ENCODE measurements around the gene FYCO1.
"Not testable (repeated sequence)": the region's sequence is repeated elsewhere in the genome, so short reads cannot be mapped to it uniquely, and the experiment has no call there.

The FYCO1 gene

GRCh38 chr3:46001178-46001577 is 5.6 kb upstream of the FYCO1 start:
- Histone ChIP-seq H2BK12ac (ENCODE audit: low read length) (no peak overlapping the region), H4K91ac (ENCODE audit: low read depth, low read length, poor library complexity) (no peak overlapping the region), H2AFZ (ENCODE audit: low read length) (no peak overlapping the region), H3K36me3 (replicated peaks in 1 of 2; ENCODE audit: control insufficient read depth in 2 of 2, insufficient read depth in 2 of 2, low read length in 2 of 2) (no peaks in the 10 kb centered on the region), H3K27me3 (ENCODE audit: control insufficient read depth in 3 of 3, insufficient read depth in 3 of 3, low read depth in 1 of 3, low read length in 3 of 3) (peaks cover 0 to 52% (median 0%) of the 10 kb centered on the region in 3 experiments), H3K9me3 (replicated peaks in 1 of 2; ENCODE audit: control insufficient read depth in 2 of 2, insufficient read depth in 1 of 2, low read depth in 1 of 2, low read length in 2 of 2) (no peaks in the 10 kb centered on the region), H2BK5ac (ENCODE audit: low read length) (no peak overlapping the region), H4K8ac (ENCODE audit: low read depth, low read length) (no peak overlapping the region), H3K9ac (ENCODE audit: low read depth, low read length, poor library complexity) (no peak overlapping the region), H3K4me1 (ENCODE audit: control insufficient read depth in 2 of 2, insufficient read depth in 1 of 2, low read depth in 1 of 2, low read length in 2 of 2) (peaks cover 0 to under 1% of the 10 kb centered on the region in 2 donors), H3K14ac (ENCODE audit: low read length) (no peak overlapping the region), H3K4me3 (ENCODE audit: low read length in 2 of 2) (no peak overlapping the region), H3K4me2 (ENCODE audit: insufficient read depth, low read length, poor library complexity, severe bottlenecking) (no peak overlapping the region), H3K23ac (ENCODE audit: low read depth, low read length, poor library complexity) (no peak overlapping the region), H2BK120ac (ENCODE audit: low read depth, low read length) (no peak overlapping the region), H3K79me1 (ENCODE audit: low read depth, low read length) (no peaks in the 10 kb centered on the region), H3K4ac (ENCODE audit: low read length) (no peak overlapping the region), H2AK5ac (ENCODE audit: low read depth, low read length) (no peak overlapping the region), H3K27ac (replicated peaks; ENCODE audit: low read length) (no peak overlapping the region), H3K18ac (ENCODE audit: low read length) (no peak overlapping the region), H2BK15ac (ENCODE audit: low read length) (no peak overlapping the region)
- no peak for DNase-seq (ENCODE audit: low spot score)
- WGBS, 2 donors (ENCODE audit: extremely low coverage in 2 of 2, insufficient read length in 2 of 2, insufficient replicate concordance in 1 of 2), result no CpG with 5 or more reads among the region's 2 CpGs

GRCh38 chr3:45997942-45998341 is 2.3 kb upstream of the FYCO1 start:
- peaks cover 0 to 50% (median 0%) of the 10 kb centered on the region in 3 experiments for H3K27me3 ChIP-seq (ENCODE audit: control insufficient read depth in 3 of 3, insufficient read depth in 3 of 3, low read depth in 1 of 3, low read length in 3 of 3)
- no peak overlapping the region for H3K9ac ChIP-seq (ENCODE audit: low read depth, low read length, poor library complexity)
- no peak overlapping the region for H2AK5ac ChIP-seq (ENCODE audit: low read depth, low read length)
- no peak overlapping the region for H3K4me3 ChIP-seq (ENCODE audit: low read length in 2 of 2)
- H3K23ac ChIP-seq (ENCODE audit: low read depth, low read length, poor library complexity), result no peak overlapping the region
- no peak overlapping the region for H3K4me2 ChIP-seq (ENCODE audit: insufficient read depth, low read length, poor library complexity, severe bottlenecking)
- H3K4me1 ChIP-seq (ENCODE audit: control insufficient read depth in 2 of 2, insufficient read depth in 1 of 2, low read depth in 1 of 2, low read length in 2 of 2), result peaks cover 4 to 5% of the 10 kb centered on the region in 2 donors
- H3K18ac ChIP-seq (ENCODE audit: low read length), result no peak overlapping the region
- no peak overlapping the region for H2AFZ ChIP-seq (ENCODE audit: low read length)
- no peak for DNase-seq (ENCODE audit: low spot score)
- H3K9me3 ChIP-seq (replicated peaks in 1 of 2; ENCODE audit: control insufficient read depth in 2 of 2, insufficient read depth in 1 of 2, low read depth in 1 of 2, low read length in 2 of 2), result no peaks in the 10 kb centered on the region
- H2BK120ac ChIP-seq (ENCODE audit: low read depth, low read length), result no peak overlapping the region
- no peak overlapping the region for H2BK12ac ChIP-seq (ENCODE audit: low read length)
- no CpG with 5 or more reads among the region's 2 CpGs for WGBS, 2 donors (ENCODE audit: extremely low coverage in 2 of 2, insufficient read length in 2 of 2, insufficient replicate concordance in 1 of 2)
- no peak overlapping the region for H3K4ac ChIP-seq (ENCODE audit: low read length)
- no peak overlapping the region for H2BK15ac ChIP-seq (ENCODE audit: low read length)
- no peak overlapping the region for H2BK5ac ChIP-seq (ENCODE audit: low read length)
- no peak overlapping the region for H3K27ac ChIP-seq (replicated peaks; ENCODE audit: low read length)
- H4K8ac ChIP-seq (ENCODE audit: low read depth, low read length), result no peak overlapping the region
- no peak overlapping the region for H3K14ac ChIP-seq (ENCODE audit: low read length)
- no peaks in the 10 kb centered on the region for H3K36me3 ChIP-seq (replicated peaks in 1 of 2; ENCODE audit: control insufficient read depth in 2 of 2, insufficient read depth in 2 of 2, low read length in 2 of 2)
- no peak overlapping the region for H4K91ac ChIP-seq (ENCODE audit: low read depth, low read length, poor library complexity)
- H3K79me1 ChIP-seq (ENCODE audit: low read depth, low read length), result no peaks in the 10 kb centered on the region

- WGBS, 2 donors (ENCODE audit: extremely low coverage in 2 of 2, insufficient read length in 2 of 2, insufficient replicate concordance in 1 of 2), result no CpG with 5 or more reads among the region's 19 CpGs
These were observed 1.9 kb upstream of the FYCO1 start for GRCh38 chr3:45997499-45997898.

GRCh38 chr3:45994419-45995235 is 997 bp downstream of the FYCO1 start:
- DNase-seq (ENCODE audit: low spot score), result no peak
- peak overlapping the region; percentile 92 for H2AFZ ChIP-seq (ENCODE audit: low read length)
- peaks cover 4 to 5% of the 10 kb centered on the region in 2 donors for H3K4me1 ChIP-seq (ENCODE audit: control insufficient read depth in 2 of 2, insufficient read depth in 1 of 2, low read depth in 1 of 2, low read length in 2 of 2)
- no peak overlapping the region for H2BK120ac ChIP-seq (ENCODE audit: low read depth, low read length)
- peaks cover 0 to 26% (median 0%) of the 10 kb centered on the region in 3 experiments for H3K27me3 ChIP-seq (ENCODE audit: control insufficient read depth in 3 of 3, insufficient read depth in 3 of 3, low read depth in 1 of 3, low read length in 3 of 3)
- no peak overlapping the region for H4K8ac ChIP-seq (ENCODE audit: low read depth, low read length)
- H4K91ac ChIP-seq (ENCODE audit: low read depth, low read length, poor library complexity), result no peak overlapping the region
- H3K9ac ChIP-seq (ENCODE audit: low read depth, low read length, poor library complexity), result no peak overlapping the region
- no peak overlapping the region for H3K14ac ChIP-seq (ENCODE audit: low read length)
- no peaks in the 10 kb centered on the region for H3K9me3 ChIP-seq (replicated peaks in 1 of 2; ENCODE audit: control insufficient read depth in 2 of 2, insufficient read depth in 1 of 2, low read depth in 1 of 2, low read length in 2 of 2)
- H2BK5ac ChIP-seq (ENCODE audit: low read length), result no peak overlapping the region
- H3K36me3 ChIP-seq (replicated peaks in 1 of 2; ENCODE audit: control insufficient read depth in 2 of 2, insufficient read depth in 2 of 2, low read length in 2 of 2), result peaks cover 0 to 2% of the 10 kb centered on the region in 2 donors
- no peak overlapping the region for H3K4ac ChIP-seq (ENCODE audit: low read length)
- H2AK5ac ChIP-seq (ENCODE audit: low read depth, low read length), result no peak overlapping the region
- peak overlapping the region; percentile 92 for H3K4me2 ChIP-seq (ENCODE audit: insufficient read depth, low read length, poor library complexity, severe bottlenecking)
- peak overlapping the region; percentile 24 for H3K18ac ChIP-seq (ENCODE audit: low read length)
- peak overlapping the region; percentile 79 to 97 for H3K4me3 ChIP-seq (ENCODE audit: low read length in 2 of 2)
- no peak overlapping the region for H3K27ac ChIP-seq (replicated peaks; ENCODE audit: low read length)
- no peak overlapping the region for H2BK12ac ChIP-seq (ENCODE audit: low read length)
- no peak overlapping the region for H2BK15ac ChIP-seq (ENCODE audit: low read length)
- H3K79me1 ChIP-seq (ENCODE audit: low read depth, low read length), result peaks cover 3% of the 10 kb centered on the region
- WGBS, 2 donors (ENCODE audit: extremely low coverage in 2 of 2, insufficient read length in 2 of 2, insufficient replicate concordance in 1 of 2), result no CpG with 5 or more reads among the region's 16 CpGs
- H3K23ac ChIP-seq (ENCODE audit: low read depth, low read length, poor library complexity), result no peak overlapping the region

More at GRCh38 chr3:45997499-45997898, 1.9 kb upstream of the FYCO1 start:
- DNase-seq (ENCODE audit: low spot score); H2BK15ac ChIP-seq (ENCODE audit: low read length); H2BK12ac ChIP-seq (ENCODE audit: low read length); H3K9ac ChIP-seq (ENCODE audit: low read depth, low read length, poor library complexity); H3K4me3 ChIP-seq (ENCODE audit: low read length in 2 of 2); H3K9me3 ChIP-seq (replicated peaks in 1 of 2; ENCODE audit: control insufficient read depth in 2 of 2, insufficient read depth in 1 of 2, low read depth in 1 of 2, low read length in 2 of 2); H2AK5ac ChIP-seq (ENCODE audit: low read depth, low read length); H2BK5ac ChIP-seq (ENCODE audit: low read length); H3K14ac ChIP-seq (ENCODE audit: low read length); H3K36me3 ChIP-seq (replicated peaks in 1 of 2; ENCODE audit: control insufficient read depth in 2 of 2, insufficient read depth in 2 of 2, low read length in 2 of 2); H3K4me2 ChIP-seq (ENCODE audit: insufficient read depth, low read length, poor library complexity, severe bottlenecking); H3K4me1 ChIP-seq (ENCODE audit: control insufficient read depth in 2 of 2, insufficient read depth in 1 of 2, low read depth in 1 of 2, low read length in 2 of 2); H3K4ac ChIP-seq (ENCODE audit: low read length); H4K91ac ChIP-seq (ENCODE audit: low read depth, low read length, poor library complexity); H3K23ac ChIP-seq (ENCODE audit: low read depth, low read length, poor library complexity); H4K8ac ChIP-seq (ENCODE audit: low read depth, low read length); H2BK120ac ChIP-seq (ENCODE audit: low read depth, low read length); H3K79me1 ChIP-seq (ENCODE audit: low read depth, low read length); H3K27ac ChIP-seq (replicated peaks; ENCODE audit: low read length); H3K18ac ChIP-seq (ENCODE audit: low read length); H2AFZ ChIP-seq (ENCODE audit: low read length): not testable (repeated sequence)
- peaks cover 0 to 47% (median 0%) of the 10 kb centered on the region in 3 experiments for H3K27me3 ChIP-seq (ENCODE audit: control insufficient read depth in 3 of 3, insufficient read depth in 3 of 3, low read depth in 1 of 3, low read length in 3 of 3)

Data from neuronal stem cell (in vitro differentiated cells).